Osteoblast (primary cell): ENCODE results near the gene SSR2. TPM values are rescaled to one million over a fixed set of nuclear protein-coding genes. Genes with fewer than 3 reads are reported as not detected.

Experiments
- DNase-seq: peaks from one replicate; pipeline ENCODE4 v3.0.0; 2011; ENCODE audit warnings: low spot score, mixed read lengths; ENCODE audit not compliant: insufficient read length; ENCODE audit errors: missing footprints
- H2AFZ ChIP-seq: 2 replicates; pipeline ENCODE4 v1.6.0; 2011; ENCODE audit warnings: mild to moderate bottlenecking, low read length
- H3K27ac ChIP-seq: 2 replicates; pipeline ENCODE4 v1.5.1; 2011; ENCODE audit warnings: mild to moderate bottlenecking, low read depth, low read length, moderate library complexity
- H3K27me3 ChIP-seq: 2 replicates; pipeline ENCODE4 v1.6.0; 2012; ENCODE audit warnings: mild to moderate bottlenecking, control low read depth, inconsistent platforms, low read length, moderate library complexity; ENCODE audit not compliant: insufficient read depth
- H3K36me3 ChIP-seq: 2 replicates; pipeline ENCODE4 v1.5.1; 2011; ENCODE audit warnings: mild to moderate bottlenecking, low read length, control low read depth, moderate library complexity; ENCODE audit not compliant: insufficient read depth
- H3K4me1 ChIP-seq: 2 replicates; pipeline ENCODE4 v1.5.1; 2011; ENCODE audit warnings: mild to moderate bottlenecking, low read length, control low read depth, moderate library complexity; ENCODE audit not compliant: insufficient read depth
- H3K4me2 ChIP-seq: 2 replicates; pipeline ENCODE4 v1.6.0; 2011; ENCODE audit warnings: mild to moderate bottlenecking, low read length; ENCODE audit not compliant: insufficient read depth
- H3K4me3 ChIP-seq: fragments of 200-600 bp; sonication (generic); 3 replicates; pipeline ENCODE4 v1.5.1; 2012; ENCODE audit warnings: mild to moderate bottlenecking, low read length, inconsistent platforms; ENCODE audit not compliant: insufficient read depth
- H3K79me2 ChIP-seq: 2 replicates; pipeline ENCODE4 v1.6.0; 2012; ENCODE audit warnings: mild to moderate bottlenecking, low read length, control low read depth, inconsistent platforms; ENCODE audit not compliant: insufficient read depth
- H3K9me3 ChIP-seq: 2 replicates; pipeline ENCODE4 v1.5.1; 2011; ENCODE audit warnings: low read depth, low read length, control low read depth
- H4K20me1 ChIP-seq: 2 replicates; pipeline ENCODE4 v1.6.0; 2012; ENCODE audit warnings: mild to moderate bottlenecking, low read length, control low read depth; ENCODE audit not compliant: insufficient read depth
- total RNA-seq: library from RNA; depleted of rRNA; stranded (reverse); fragments of >200 nt; gene quantifications from 2 replicates; pipeline ENCODE4 v1.2.3, GENCODE V29; 2012
- TF ChIP-seq, protein P1 (sequence below): IDR thresholded peaks from 2 replicates; pipeline ENCODE4 v1.5.1; 2011; ENCODE audit warnings: mild to moderate bottlenecking, low read depth, low read length, moderate library complexity; ENCODE audit errors: extremely low read depth

SSR2 gene
- total RNA-seq, 1 donor, result 415 TPM

DNA sequence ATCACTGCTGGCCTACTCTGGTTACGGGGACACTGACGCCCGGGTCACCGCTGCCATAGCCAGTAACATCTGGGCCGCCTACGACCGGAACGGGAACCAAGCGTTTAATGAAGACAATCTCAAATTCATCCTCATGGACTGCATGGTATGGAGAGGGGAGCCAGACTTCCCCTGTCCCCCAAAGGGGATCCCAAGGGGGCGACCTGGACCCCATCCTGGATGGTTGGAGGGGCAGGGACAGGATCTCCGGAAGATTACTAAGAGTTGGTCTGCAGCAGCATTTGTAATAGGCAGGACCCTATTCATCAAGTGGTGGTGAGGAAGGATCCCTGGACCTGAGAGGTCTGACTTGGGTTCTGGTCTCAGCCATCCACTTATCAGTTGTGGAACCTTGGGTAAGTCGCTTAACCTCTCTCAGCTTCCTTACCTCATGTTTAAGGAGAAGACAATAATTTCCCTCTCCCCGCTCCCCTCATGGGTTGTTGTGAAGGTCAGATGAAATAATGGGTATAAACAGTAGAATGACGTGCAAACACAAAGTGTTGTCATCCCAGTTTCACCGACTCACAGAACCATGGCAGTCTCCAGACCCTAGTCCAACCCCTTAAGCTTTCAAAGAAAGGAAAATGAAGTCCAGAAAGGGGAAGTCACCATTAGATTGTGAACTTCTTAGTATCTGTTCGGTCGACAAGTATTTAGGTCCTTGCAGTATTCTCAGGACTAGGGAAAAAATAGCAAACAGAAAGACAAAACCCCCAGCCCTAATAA, 34.7 kb upstream of the SSR2 start:
- H3K4me1 ChIP-seq, result peaks cover 19% of the 10 kb centered on the region
- peaks cover 33% of the 10 kb centered on the region for H3K79me2 ChIP-seq
- H3K9me3 ChIP-seq, result no peaks in the 10 kb centered on the region
- H4K20me1 ChIP-seq, result peaks cover 10% of the 10 kb centered on the region
- DNase-seq, result peak; percentile 46
- H3K27me3 ChIP-seq, result no peaks in the 10 kb centered on the region
- peaks cover 13% of the 10 kb centered on the region for H3K36me3 ChIP-seq
- peak overlapping the region; percentile 97 for H3K4me2 ChIP-seq
- peak overlapping the region; percentile 99 for H3K4me3 ChIP-seq
- H2AFZ ChIP-seq, result peak overlapping the region; percentile 98
- TF ChIP-seq, protein P1, sequence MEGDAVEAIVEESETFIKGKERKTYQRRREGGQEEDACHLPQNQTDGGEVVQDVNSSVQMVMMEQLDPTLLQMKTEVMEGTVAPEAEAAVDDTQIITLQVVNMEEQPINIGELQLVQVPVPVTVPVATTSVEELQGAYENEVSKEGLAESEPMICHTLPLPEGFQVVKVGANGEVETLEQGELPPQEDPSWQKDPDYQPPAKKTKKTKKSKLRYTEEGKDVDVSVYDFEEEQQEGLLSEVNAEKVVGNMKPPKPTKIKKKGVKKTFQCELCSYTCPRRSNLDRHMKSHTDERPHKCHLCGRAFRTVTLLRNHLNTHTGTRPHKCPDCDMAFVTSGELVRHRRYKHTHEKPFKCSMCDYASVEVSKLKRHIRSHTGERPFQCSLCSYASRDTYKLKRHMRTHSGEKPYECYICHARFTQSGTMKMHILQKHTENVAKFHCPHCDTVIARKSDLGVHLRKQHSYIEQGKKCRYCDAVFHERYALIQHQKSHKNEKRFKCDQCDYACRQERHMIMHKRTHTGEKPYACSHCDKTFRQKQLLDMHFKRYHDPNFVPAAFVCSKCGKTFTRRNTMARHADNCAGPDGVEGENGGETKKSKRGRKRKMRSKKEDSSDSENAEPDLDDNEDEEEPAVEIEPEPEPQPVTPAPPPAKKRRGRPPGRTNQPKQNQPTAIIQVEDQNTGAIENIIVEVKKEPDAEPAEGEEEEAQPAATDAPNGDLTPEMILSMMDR, result no peak
- peak overlapping the region; percentile 75 for H3K27ac ChIP-seq

DNA sequence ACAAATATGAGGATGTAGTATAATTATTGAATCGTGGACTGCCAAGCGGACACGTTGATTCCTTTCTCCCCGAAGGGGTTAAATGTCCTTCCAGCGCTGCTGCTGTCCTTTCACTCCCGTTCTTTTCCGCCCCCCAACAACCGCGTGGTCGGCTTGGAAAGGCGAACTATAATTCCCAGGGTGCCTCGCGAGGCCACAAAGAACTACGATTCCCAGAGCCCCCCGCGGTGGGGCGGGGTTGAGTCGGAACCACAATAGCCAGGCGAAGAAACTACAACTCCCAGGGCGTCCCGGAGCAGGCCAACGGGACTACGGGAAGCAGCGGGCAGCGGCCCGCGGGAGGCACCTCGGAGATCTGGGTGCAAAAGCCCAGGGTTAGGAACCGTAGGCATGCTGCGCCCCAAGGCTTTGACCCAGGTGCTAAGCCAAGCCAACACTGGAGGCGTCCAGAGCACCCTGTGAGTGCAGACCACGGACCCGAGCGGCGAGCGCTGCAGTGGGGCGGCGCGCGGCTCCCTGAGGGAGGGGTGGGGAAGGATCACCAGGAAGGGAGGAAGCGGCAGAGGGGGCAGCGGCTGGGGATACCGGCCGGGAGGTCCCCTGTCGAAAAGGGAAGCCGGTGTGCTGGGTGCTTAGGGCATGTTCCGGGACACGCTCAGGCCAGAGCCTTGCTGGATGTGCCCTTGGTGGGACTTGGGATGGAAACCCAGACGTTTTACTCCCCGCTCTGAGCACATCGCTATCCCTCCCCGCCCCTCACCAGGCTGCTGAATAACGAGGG, 33.9 kb upstream of the SSR2 start, which contains the start of gene LAMTOR2:
TSS of gene LAMTOR2 (plus strand) at position 283 of the 781 bp plus-strand sequence. CDS start at position 391, 108 bp downstream.
- Histone ChIP-seq H3K4me1 (peaks cover 19% of the 10 kb centered on the region), H2AFZ (peak within 1 kb of the TSS; percentile 98), H3K9me3 (no peaks in the 10 kb centered on the region), H3K36me3 (peaks cover 21% of the 10 kb centered on the region), H3K27me3 (no peaks in the 10 kb centered on the region), H3K27ac (peak within 1 kb of the TSS; percentile 75), H4K20me1 (peaks cover 10% of the 10 kb centered on the region), H3K79me2 (peaks cover 33% of the 10 kb centered on the region), H3K4me2 (peak within 1 kb of the TSS; percentile 97), H3K4me3 (peak within 1 kb of the TSS; percentile 99)
- TF ChIP-seq, protein P1, result no peak
- DNase-seq, result peak; percentile 99

DNA sequence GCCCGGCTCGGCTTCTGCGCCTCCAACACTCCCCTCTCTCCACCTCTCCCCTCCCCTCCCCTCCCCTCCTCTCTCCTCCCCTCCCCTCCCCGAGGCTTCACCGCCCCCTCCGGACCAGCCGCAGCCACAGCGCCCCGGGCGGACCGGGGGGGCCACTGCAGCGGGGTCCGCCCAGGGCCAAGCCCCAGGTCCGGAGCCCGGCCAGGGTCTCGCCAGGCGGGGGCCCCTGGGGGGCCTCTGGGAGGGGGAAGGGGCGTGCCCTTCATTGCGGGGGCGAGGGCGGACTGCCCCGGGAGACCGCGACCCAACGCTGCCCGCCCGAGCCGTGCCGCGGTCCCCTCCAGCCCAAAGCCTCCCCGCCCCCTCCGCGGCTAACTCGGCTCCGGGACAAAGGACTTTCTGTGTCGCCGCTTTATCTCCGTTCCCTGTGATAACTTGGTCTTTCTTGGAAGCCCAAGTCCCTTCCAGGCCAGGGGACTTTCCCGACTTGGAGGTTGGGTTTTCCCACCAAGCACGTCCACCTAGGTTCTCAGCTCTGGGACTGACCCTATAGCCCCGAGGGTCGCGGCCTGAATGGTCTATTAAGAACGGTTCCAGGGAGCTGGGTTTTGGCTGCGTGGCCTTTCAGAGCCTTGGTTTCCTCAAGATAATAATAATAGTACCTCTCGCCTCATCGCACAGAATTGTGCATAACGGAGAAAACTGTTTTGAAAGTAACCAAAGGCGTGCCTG, 33.2 kb upstream of the SSR2 start, which contains the start of gene UBQLN4:
TSS of gene UBQLN4 (minus strand) at position 31 of the 732 bp plus-strand sequence. CDS start 97 bp downstream, outside the sequence.
- TF ChIP-seq, protein P1, result peak; percentile 25

More for the DNA sequence above, 33.2 kb upstream of the SSR2 start, which contains the start of gene UBQLN4:
- Histone ChIP-seq H3K36me3 (peaks cover 25% of the 10 kb centered on the region), H3K27me3 (no peaks in the 10 kb centered on the region), H3K9me3 (no peaks in the 10 kb centered on the region), H3K4me3 (peak within 1 kb of the TSS; percentile 99), H3K27ac (peak within 1 kb of the TSS; percentile 75), H4K20me1 (peaks cover 10% of the 10 kb centered on the region), H2AFZ (peak within 1 kb of the TSS; percentile 98), H3K4me1 (peaks cover 19% of the 10 kb centered on the region), H3K4me2 (peak within 1 kb of the TSS; percentile 97), H3K79me2 (peaks cover 33% of the 10 kb centered on the region)
- peak; percentile 98 for DNase-seq
